Neural cell (in vitro differentiated cells): Measurements from ENCODE around the gene KIAA0586. TPM values are rescaled to one million over a fixed set of nuclear protein-coding genes. Genes with fewer than 3 reads are reported as not detected.

Source experiments
- H2AFZ ChIP-seq: fragments of 200-600, 300-800 bp; sonication (generic), shearing (Covaris generic); 2 replicates; pipeline ENCODE4 v1.6.0; 2014; ENCODE audit warnings: low read depth, mild to moderate bottlenecking, antibody characterized with exemption, low read length, moderate library complexity
- H3F3A ChIP-seq: fragments of 200-600 bp; shearing (Covaris generic); 2 replicates; pipeline ENCODE4 v1.6.1; 2016; ENCODE audit warnings: mild to moderate bottlenecking, moderate library complexity, mixed read lengths, antibody characterized with exemption, low read length; ENCODE audit not compliant: insufficient read depth, poor library complexity, severe bottlenecking
- H3K27ac ChIP-seq: fragments of 200-600, 300-800 bp; sonication (generic), shearing (Covaris generic); 2 replicates; pipeline ENCODE4 v1.5.1; 2014; ENCODE audit warnings: mild to moderate bottlenecking, low read length, moderate library complexity
- H3K27me3 ChIP-seq: fragments of 300-800, 200-600 bp; sonication (generic), shearing (Covaris generic); 2 replicates; pipeline ENCODE4 v1.6.0; 2014; ENCODE audit warnings: mild to moderate bottlenecking, low read depth, low read length, moderate library complexity; ENCODE audit not compliant: insufficient read depth
- H3K36me3 ChIP-seq: fragments of 300-800, 200-600 bp; sonication (generic), shearing (Covaris generic); 2 replicates; pipeline ENCODE4 v1.5.1; 2014; ENCODE audit warnings: mild to moderate bottlenecking, antibody characterized with exemption, low read length, moderate library complexity; ENCODE audit not compliant: insufficient read depth
- H3K4me2 ChIP-seq: fragments of 300-800, 200-600 bp; sonication (generic), shearing (Covaris generic); 2 replicates; pipeline ENCODE4 v1.6.0; 2014; ENCODE audit warnings: mild to moderate bottlenecking, low read length
- H3K4me3 ChIP-seq: fragments of 300-800, 200-600 bp; sonication (generic), shearing (Covaris generic); 2 replicates; pipeline ENCODE4 v1.5.1; 2014; ENCODE audit warnings: mild to moderate bottlenecking, low read length, moderate library complexity
- H3K79me2 ChIP-seq: fragments of 200-600 bp; shearing (Covaris generic); replicated peaks from 2 replicates; pipeline ENCODE4 v1.6.0; 2014; ENCODE audit warnings: mild to moderate bottlenecking, low read length, moderate library complexity; ENCODE audit not compliant: insufficient read depth
- H3K9ac ChIP-seq: fragments of 300-800, 200-600 bp; sonication (generic), shearing (Covaris generic); 2 replicates; pipeline ENCODE4 v1.6.1; 2016; ENCODE audit warnings: mild to moderate bottlenecking, low read length, mixed read lengths
- H3K9me2 ChIP-seq: fragments of 200-600 bp; shearing (Covaris generic); 2 replicates; pipeline ENCODE4 v1.6.1; 2016; ENCODE audit warnings: mild to moderate bottlenecking, low read length, mixed read lengths; ENCODE audit not compliant: insufficient read depth
- H3K9me3 ChIP-seq: fragments of 200-600, 300-800 bp; sonication (generic), shearing (Covaris generic); 2 replicates; pipeline ENCODE4 v1.6.1; 2016; ENCODE audit warnings: mild to moderate bottlenecking, mixed run types, low read length, moderate library complexity, mixed read lengths
- H4K20me1 ChIP-seq: fragments of 200-600 bp; shearing (Covaris generic); 2 replicates; pipeline ENCODE4 v1.6.1; 2016; ENCODE audit warnings: mild to moderate bottlenecking, mixed run types; ENCODE audit not compliant: insufficient read depth
- CTCF ChIP-seq: fragments of 450-650 bp; IDR thresholded peaks from 2 replicates; pipeline ENCODE4 v1.5.1; 2014; ENCODE audit warnings: antibody characterized with exemption, mild to moderate bottlenecking, moderate library complexity; ENCODE audit not compliant: poor library complexity, severe bottlenecking
- EP300 ChIP-seq: fragments of 450-650 bp; conservative IDR thresholded peaks from 2 replicates; pipeline ENCODE4 v1.6.1; 2014; ENCODE audit warnings: antibody characterized with exemption, mild to moderate bottlenecking, moderate library complexity; ENCODE audit not compliant: poor library complexity, severe bottlenecking
- EZH2 ChIP-seq: fragments of 200-600, 300-800 bp; shearing (Covaris generic), sonication (generic); IDR thresholded peaks from 2 replicates; pipeline ENCODE4 v1.6.1; 2014; ENCODE audit warnings: antibody characterized with exemption, low read length, borderline replicate concordance, mild to moderate bottlenecking; ENCODE audit not compliant: insufficient read depth, poor library complexity, severe bottlenecking
- MXI1 ChIP-seq: fragments of 450-650 bp; conservative IDR thresholded peaks from 2 replicates; pipeline ENCODE4 v1.6.1; 2014; ENCODE audit warnings: antibody characterized with exemption, mild to moderate bottlenecking; ENCODE audit not compliant: poor library complexity, severe bottlenecking
- POLR2AphosphoS5 ChIP-seq: IDR thresholded peaks from 2 replicates; pipeline ENCODE4 v1.6.1; 2012
- RAD21 ChIP-seq: fragments of 450-650 bp; conservative IDR thresholded peaks from 2 replicates; pipeline ENCODE4 v1.6.1; 2014; ENCODE audit warnings: antibody characterized with exemption, mild to moderate bottlenecking, moderate library complexity
- REST ChIP-seq: IDR thresholded peaks from 2 replicates; pipeline ENCODE4 v1.6.1; 2012; ENCODE audit warnings: borderline replicate concordance
- SMC3 ChIP-seq: fragments of 450-650 bp; conservative IDR thresholded peaks from 2 replicates; pipeline ENCODE4 v1.6.1; 2014; ENCODE audit warnings: antibody characterized with exemption, mild to moderate bottlenecking, moderate library complexity; ENCODE audit not compliant: poor library complexity
- TAF1 ChIP-seq: IDR thresholded peaks from 2 replicates; pipeline ENCODE4 v1.6.1; 2012; ENCODE audit warnings: low read depth
- polyA minus RNA-seq: library from RNA; depleted of rRNA, polyadenylated mRNA; stranded (reverse); fragments of >200 nt; gene quantifications from 2 replicates; pipeline ENCODE4 v1.2.3, GENCODE V29; 2014
- polyA plus RNA-seq: library from polyadenylated mRNA; depleted of rRNA; stranded (reverse); fragments of >200 nt; gene quantifications from 2 replicates; pipeline ENCODE4 v1.2.3, GENCODE V29; 2014

The KIAA0586 gene
- 8.0 and 10.3 TPM in 2 replicates for polyA plus RNA-seq
- polyA minus RNA-seq, result 43.6 and 44.8 TPM in 2 replicates

GRCh38 chr14:58427281-58428117 lies at the start of gene KIAA0586, which contains the start of gene TIMM9:
KIAA0586 (plus strand) TSS chr14:58427719; CDS start chr14:58428265, 546 bp downstream.
TIMM9 (minus strand) TSS chr14:58427531; CDS start chr14:58411945, 15,586 bp downstream.
- H4K20me1 ChIP-seq, result no peaks in the 10 kb centered on the region
- H2AFZ ChIP-seq, result peak within 1 kb of the TSS; percentile 99
- no peaks in the 10 kb centered on the region for H3K27me3 ChIP-seq
- TF ChIP-seq TAF1 (peak; percentile 53), MXI1 (peak; percentile 84), EZH2 (no peak), REST (peak; percentile 51), POLR2AphosphoS5 (peak; percentile 88), EP300 (peak; percentile 98)
- H3K9ac ChIP-seq, result peak within 1 kb of the TSS; percentile 89
- no peaks in the 10 kb centered on the region for H3F3A ChIP-seq
- H3K4me2 ChIP-seq, result peak within 1 kb of the TSS; percentile 80
- H3K9me3 ChIP-seq, result no peaks in the 10 kb centered on the region
- peak within 1 kb of the TSS; percentile 92 for H3K4me3 ChIP-seq
- H3K27ac ChIP-seq, result peak within 1 kb of the TSS; percentile 96
- no peaks in the 10 kb centered on the region for H3K9me2 ChIP-seq
- H3K79me2 ChIP-seq, result peaks cover 27% of the 10 kb centered on the region
- no peaks in the 10 kb centered on the region for H3K36me3 ChIP-seq

- no peaks in the 10 kb centered on the region for H3K79me2 ChIP-seq
- no peak overlapping the region for H3K9ac ChIP-seq
- no peaks in the 10 kb centered on the region for H4K20me1 ChIP-seq
- H2AFZ ChIP-seq, result no peak overlapping the region
- TF ChIP-seq TAF1 (no peak), MXI1 (no peak), REST (no peak), CTCF (no peak), SMC3 (no peak), POLR2AphosphoS5 (no peak), RAD21 (no peak), EP300 (no peak), EZH2 (no peak)
- H3K27ac ChIP-seq, result no peak overlapping the region
- no peaks in the 10 kb centered on the region for H3K9me3 ChIP-seq
- no peak overlapping the region for H3K4me2 ChIP-seq
- no peak overlapping the region for H3K4me3 ChIP-seq
- no peaks in the 10 kb centered on the region for H3K36me3 ChIP-seq
- H3K27me3 ChIP-seq, result no peaks in the 10 kb centered on the region
- H3F3A ChIP-seq, result no peaks in the 10 kb centered on the region
- H3K9me2 ChIP-seq, result no peaks in the 10 kb centered on the region
Observed at GRCh38 chr14:58390830-58391229, 36.7 kb upstream of the KIAA0586 start.
